NCI-H146 (cell line): Measurements from ENCODE around the gene TCP11.

Experiments
- DNase-seq: peaks from one replicate; lab custom pipeline; 2025; lab: John Stamatoyannopoulos, UW

The TCP11 gene

GRCh38 chr6:35092362-35093117 lies 48.6 kb downstream of the TCP11 start:
- DNase-seq: no peak

- DNase-seq: no peak
Observed at GRCh38 chr6:35091346-35092083, 49.6 kb downstream of the TCP11 start.

GRCh38 chr6:35090734-35091133 lies 50.4 kb downstream of the TCP11 start:
- no peak for DNase-seq

- DNase-seq: no peak
Observed at GRCh38 chr6:35089935-35090505, 51.1 kb downstream of the TCP11 start.

GRCh38 chr6:35089216-35089934 lies 51.8 kb downstream of the TCP11 start:
- no peak for DNase-seq

GRCh38 chr6:35088281-35089215 lies 52.6 kb downstream of the TCP11 start:
- no peak for DNase-seq

- no peak for DNase-seq
Observed at GRCh38 chr6:35087361-35088280, 53.5 kb downstream of the TCP11 start.

GRCh38 chr6:35086636-35087360 lies 54.3 kb downstream of the TCP11 start:
- DNase-seq: no peak

GRCh38 chr6:35086282-35086632 lies 54.9 kb downstream of the TCP11 start:
- DNase-seq: no peak

GRCh38 chr6:35085359-35086281 lies 55.5 kb downstream of the TCP11 start:
- DNase-seq: no peak

- DNase-seq: no peak
Observed at GRCh38 chr6:35084511-35085203, 56.5 kb downstream of the TCP11 start.

- DNase-seq: no peak
Observed at GRCh38 chr6:35084041-35084491, 57.1 kb downstream of the TCP11 start.

- no peak for DNase-seq
Observed at GRCh38 chr6:35083507-35083906, 57.6 kb downstream of the TCP11 start.

- no peak for DNase-seq
Observed at GRCh38 chr6:35082733-35083403, 58.3 kb downstream of the TCP11 start.

GRCh38 chr6:35082046-35082732 lies 59.0 kb downstream of the TCP11 start:
- DNase-seq: no peak

- no peak for DNase-seq
Observed at GRCh38 chr6:35081426-35081851, 59.7 kb downstream of the TCP11 start.
